ENCODE results near the gene COL1A1.

COL1A1 gene

GRCh38 chr17:50171371-50172071 lies 29.9 kb downstream of the COL1A1 start:
- no peak for DNase-seq

GRCh38 chr17:50170662-50171370 lies 30.6 kb downstream of the COL1A1 start:
- no peak for DNase-seq

- no peak for DNase-seq
Measured at GRCh38 chr17:50169881-50170459, 31.5 kb downstream of the COL1A1 start.

GRCh38 chr17:50169121-50169764 lies 32.2 kb downstream of the COL1A1 start:
- DNase-seq: peak; percentile 48 to 86 (median 76)

- no peak for DNase-seq
Measured at GRCh38 chr17:50168319-50168718, 33.1 kb downstream of the COL1A1 start.

- DNase-seq: no peak
Measured at GRCh38 chr17:50167371-50167770, 34.1 kb downstream of the COL1A1 start.

- no peak for DNase-seq
Measured at GRCh38 chr17:50166518-50167181, 34.8 kb downstream of the COL1A1 start.

GRCh38 chr17:50165867-50166517 lies 35.4 kb downstream of the COL1A1 start, which contains the start of gene SGCA:
TSS of gene SGCA (plus strand) at chr17:50166005. CDS start at chr17:50166041, 36 bp downstream.
- no peak for DNase-seq

- no peak for DNase-seq
Measured at GRCh38 chr17:50165466-50165865, 36.0 kb downstream of the COL1A1 start.

GRCh38 chr17:50165066-50165465 lies 36.4 kb downstream of the COL1A1 start:
- DNase-seq: no peak

- DNase-seq: no peak
Measured at GRCh38 chr17:50164697-50164988, 36.8 kb downstream of the COL1A1 start.

- DNase-seq: no peak
Measured at GRCh38 chr17:50163843-50164696, 37.4 kb downstream of the COL1A1 start.

GRCh38 chr17:50162466-50163254 lies 38.8 kb downstream of the COL1A1 start:
- DNase-seq: peak in 3 of 6 experiments; percentile 22 to 53 (median 25)

GRCh38 chr17:50161911-50162288 lies 39.5 kb downstream of the COL1A1 start:
- DNase-seq: no peak

- DNase-seq: peak; percentile 86 to 93 (median 92)
Measured at GRCh38 chr17:50161023-50161910, 40.2 kb downstream of the COL1A1 start.

- peak in 1 of 6 experiments; percentile 5 for DNase-seq
Measured at GRCh38 chr17:50157891-50158290, 43.5 kb downstream of the COL1A1 start.

- no peak for DNase-seq
Measured at GRCh38 chr17:50155115-50155819, 46.2 kb downstream of the COL1A1 start.

- DNase-seq: no peak
Measured at GRCh38 chr17:50154604-50155003, 46.8 kb downstream of the COL1A1 start.
